Measurements from ENCODE around the gene KIF26A. TPM values are rescaled to one million over a fixed set of nuclear protein-coding genes. Genes with fewer than 3 reads are reported as not detected.

KIF26A gene
- total and polyA plus RNA-seq, 2 of the 4 experiments (the other 2 are of a cell fraction), result not detected

GRCh38 chr14:104155513-104155912 lies 17.1 kb downstream of the KIF26A start:
- H4K91ac ChIP-seq (ENCODE audit: insufficient read depth, low read depth, low read length), result no peak overlapping the region
- H3K79me1 ChIP-seq (ENCODE audit: low read depth in 1 of 2, low read length in 2 of 2), result no peaks in the 10 kb centered on the region
- intact Hi-C loops (cut with micrococcal nuclease), result no loop called here
- H3K4me3 ChIP-seq (ENCODE audit: insufficient read depth, low read depth, low read length), result no peak overlapping the region
- no peak for TF ChIP-seq MAZ (IDR thresholded peaks at IDR 0.05; ENCODE audit: borderline replicate concordance, low read depth, low read length)
- TF ChIP-seq BHLHE40 (IDR thresholded peaks at IDR 0.05; ENCODE audit: low read depth, low read length), result no peak
- TF ChIP-seq SMC3 (IDR thresholded peaks at IDR 0.05; ENCODE audit: low read depth, low read length), result no peak
- no peak for TF ChIP-seq CEBPB (IDR thresholded peaks at IDR 0.05; ENCODE audit: low read depth, low read length)
- TF ChIP-seq MAFK (IDR thresholded peaks at IDR 0.05; ENCODE audit: low read depth, low read length), result no peak
- no peak for TF ChIP-seq USF2 (IDR thresholded peaks at IDR 0.05; ENCODE audit: low read depth, low read length)
- no peak for TF ChIP-seq NFE2L2 (IDR thresholded peaks at IDR 0.05; ENCODE audit: low read depth, low read length)
- no peak for TF ChIP-seq RFX5 (IDR thresholded peaks at IDR 0.05; ENCODE audit: low read depth, low read length)
- no peak for TF ChIP-seq ELK1 (IDR thresholded peaks at IDR 0.05; ENCODE audit: borderline replicate concordance, low read depth, low read length)
- no peak for TF ChIP-seq MXI1 (IDR thresholded peaks at IDR 0.05; ENCODE audit: borderline replicate concordance, low read depth, low read length)
- TF ChIP-seq RAD21 (IDR thresholded peaks at IDR 0.05; ENCODE audit: low read length), result no peak
- no peak for TF ChIP-seq CHD1 (IDR thresholded peaks at IDR 0.05; ENCODE audit: low read depth, low read length)
- TF ChIP-seq RCOR1 (IDR thresholded peaks at IDR 0.05; ENCODE audit: insufficient replicate concordance, low read length), result no peak
- no peak for TF ChIP-seq POLR2A (IDR thresholded peaks at IDR 0.05; ENCODE audit: low read depth, low read length)
- no peak for TF ChIP-seq FOS (IDR thresholded peaks at IDR 0.05; ENCODE audit: low read depth, low read length)
- no peak overlapping the region for H3K14ac ChIP-seq (replicated peaks; ENCODE audit: low read depth, low read length)
- H3K27ac ChIP-seq (ENCODE audit: insufficient read depth, low read length), result no peak overlapping the region
- peaks cover 3% of the 10 kb centered on the region for H3K9me3 ChIP-seq (ENCODE audit: control insufficient read depth, insufficient read depth, low read length)
- no peak overlapping the region for H2AK5ac ChIP-seq (ENCODE audit: low read depth, low read length)
- dilution Hi-C loops (cut with HindIII; ENCODE audit: low sequenced_read_pairs, unreplicated experiment), result no loop called here
- CTCF ChIA-PET, result no interaction called here
- no peak for DNase-seq
- no peak overlapping the region for H3K23ac ChIP-seq (ENCODE audit: low read depth, low read length)
- H3K36me3 ChIP-seq (ENCODE audit: control insufficient read depth, insufficient read depth, low read length), result no peaks in the 10 kb centered on the region
- H3K18ac ChIP-seq (ENCODE audit: low read depth, low read length), result no peak overlapping the region
- WGBS, 2 experiments (ENCODE audit: extremely low coverage in 2 of 2, insufficient read length in 1 of 2), result 84% methylated on average over 18 of the region's 29 CpGs; no CpG with 5 or more reads in 1 of the 2 experiments
- H3K9me1 ChIP-seq (ENCODE audit: insufficient read depth, low read length), result no peaks in the 10 kb centered on the region
- H3K56ac ChIP-seq (ENCODE audit: extremely low read depth, insufficient read depth, low read length), result no peak overlapping the region
- H2AK9ac ChIP-seq (replicated peaks; ENCODE audit: low read depth, low read length, poor library complexity), result no peak overlapping the region
- no TSS peak for BruUV-seq (replicated peaks)
- H2BK5ac ChIP-seq (ENCODE audit: low read depth, low read length, poor library complexity, severe bottlenecking), result no peak overlapping the region
- no peak overlapping the region for H2AFZ ChIP-seq (replicated peaks; ENCODE audit: low read length, poor library complexity)
- ATAC-seq (ENCODE audit: low read depth), result no peak
- in situ Hi-C loops (cut with MboI; ENCODE audit: low sequenced_read_pairs), result no loop called here
- H3K9ac ChIP-seq (ENCODE audit: low read depth, low read length), result no peak overlapping the region
- no peak overlapping the region for H2BK20ac ChIP-seq (ENCODE audit: low read depth, low read length)
- no peaks in the 10 kb centered on the region for H3K4me1 ChIP-seq (ENCODE audit: control insufficient read depth, insufficient read depth, low read length)
- H4K8ac ChIP-seq (ENCODE audit: low read depth in 2 of 2, low read length in 2 of 2), result no peak overlapping the region
- no peak overlapping the region for H3K4ac ChIP-seq (ENCODE audit: low read depth, low read length)
- no peak overlapping the region for H2BK120ac ChIP-seq (ENCODE audit: low read depth, low read length)
- POLR2A ChIA-PET (ENCODE audit: unreplicated experiment), result no interaction called here
- H4K20me1 ChIP-seq (ENCODE audit: insufficient read depth, low read length), result no peaks in the 10 kb centered on the region
- no peak overlapping the region for H4K5ac ChIP-seq (ENCODE audit: low read depth, low read length)
- no peaks in the 10 kb centered on the region for H3K27me3 ChIP-seq (ENCODE audit: control insufficient read depth, insufficient read depth, low read length)
- no peak overlapping the region for H3K4me2 ChIP-seq (ENCODE audit: low read depth, low read length)
- H2BK15ac ChIP-seq (ENCODE audit: low read depth, low read length), result no peak overlapping the region

Measured in IMR-90 (cell line).